Placental pericyte (primary cell): ENCODE measurements around the gene MINPP1. TPM values are rescaled to one million over a fixed set of nuclear protein-coding genes. Genes with fewer than 3 reads are reported as not detected.

ENCODE experiments used
- total RNA-seq: library from RNA; depleted of rRNA; stranded (reverse); fragments of >200 nt; gene quantifications from 2 replicates; pipeline ENCODE4 v1.2.3, GENCODE V29; 2012

The MINPP1 gene, protein sequence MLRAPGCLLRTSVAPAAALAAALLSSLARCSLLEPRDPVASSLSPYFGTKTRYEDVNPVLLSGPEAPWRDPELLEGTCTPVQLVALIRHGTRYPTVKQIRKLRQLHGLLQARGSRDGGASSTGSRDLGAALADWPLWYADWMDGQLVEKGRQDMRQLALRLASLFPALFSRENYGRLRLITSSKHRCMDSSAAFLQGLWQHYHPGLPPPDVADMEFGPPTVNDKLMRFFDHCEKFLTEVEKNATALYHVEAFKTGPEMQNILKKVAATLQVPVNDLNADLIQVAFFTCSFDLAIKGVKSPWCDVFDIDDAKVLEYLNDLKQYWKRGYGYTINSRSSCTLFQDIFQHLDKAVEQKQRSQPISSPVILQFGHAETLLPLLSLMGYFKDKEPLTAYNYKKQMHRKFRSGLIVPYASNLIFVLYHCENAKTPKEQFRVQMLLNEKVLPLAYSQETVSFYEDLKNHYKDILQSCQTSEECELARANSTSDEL
- 53.0 and 67.0 TPM in 2 replicates for total RNA-seq

DNA sequence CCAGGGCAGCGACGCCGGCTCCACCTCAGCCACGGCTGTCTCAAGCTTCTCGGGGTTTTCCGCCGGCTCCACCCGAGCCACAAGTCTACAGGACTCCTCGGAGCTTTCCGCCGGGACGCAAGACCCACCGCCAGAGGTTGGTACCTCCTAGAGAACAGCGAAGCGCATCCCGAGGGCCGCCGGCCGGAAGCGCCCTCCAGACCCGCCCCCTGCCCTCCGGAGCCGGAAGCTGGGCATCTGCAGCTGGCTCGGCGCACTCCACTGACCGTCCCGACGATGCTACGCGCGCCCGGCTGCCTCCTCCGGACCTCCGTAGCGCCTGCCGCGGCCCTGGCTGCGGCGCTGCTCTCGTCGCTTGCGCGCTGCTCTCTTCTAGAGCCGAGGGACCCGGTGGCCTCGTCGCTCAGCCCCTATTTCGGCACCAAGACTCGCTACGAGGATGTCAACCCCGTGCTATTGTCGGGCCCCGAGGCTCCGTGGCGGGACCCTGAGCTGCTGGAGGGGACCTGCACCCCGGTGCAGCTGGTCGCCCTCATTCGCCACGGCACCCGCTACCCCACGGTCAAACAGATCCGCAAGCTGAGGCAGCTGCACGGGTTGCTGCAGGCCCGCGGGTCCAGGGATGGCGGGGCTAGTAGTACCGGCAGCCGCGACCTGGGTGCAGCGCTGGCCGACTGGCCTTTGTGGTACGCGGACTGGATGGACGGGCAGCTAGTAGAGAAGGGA lies at the start of gene MINPP1:
Gene MINPP1, plus strand, starts transcription at position 254 of the 726 bp plus-strand sequence. Its CDS starts 23 bp downstream, at position 277.

Other genes starting within 250 kb of the MINPP1 start
- 1.5 and 1.7 TPM in 2 replicates for gene NUTM2D, start 147.1 kb upstream of the MINPP1 start, total RNA-seq
- gene PAPSS2, start 155.0 kb downstream of the MINPP1 start, total RNA-seq, result 131 and 227 TPM in 2 replicates